Measurements from ENCODE around the gene ACYP2.

DNA sequence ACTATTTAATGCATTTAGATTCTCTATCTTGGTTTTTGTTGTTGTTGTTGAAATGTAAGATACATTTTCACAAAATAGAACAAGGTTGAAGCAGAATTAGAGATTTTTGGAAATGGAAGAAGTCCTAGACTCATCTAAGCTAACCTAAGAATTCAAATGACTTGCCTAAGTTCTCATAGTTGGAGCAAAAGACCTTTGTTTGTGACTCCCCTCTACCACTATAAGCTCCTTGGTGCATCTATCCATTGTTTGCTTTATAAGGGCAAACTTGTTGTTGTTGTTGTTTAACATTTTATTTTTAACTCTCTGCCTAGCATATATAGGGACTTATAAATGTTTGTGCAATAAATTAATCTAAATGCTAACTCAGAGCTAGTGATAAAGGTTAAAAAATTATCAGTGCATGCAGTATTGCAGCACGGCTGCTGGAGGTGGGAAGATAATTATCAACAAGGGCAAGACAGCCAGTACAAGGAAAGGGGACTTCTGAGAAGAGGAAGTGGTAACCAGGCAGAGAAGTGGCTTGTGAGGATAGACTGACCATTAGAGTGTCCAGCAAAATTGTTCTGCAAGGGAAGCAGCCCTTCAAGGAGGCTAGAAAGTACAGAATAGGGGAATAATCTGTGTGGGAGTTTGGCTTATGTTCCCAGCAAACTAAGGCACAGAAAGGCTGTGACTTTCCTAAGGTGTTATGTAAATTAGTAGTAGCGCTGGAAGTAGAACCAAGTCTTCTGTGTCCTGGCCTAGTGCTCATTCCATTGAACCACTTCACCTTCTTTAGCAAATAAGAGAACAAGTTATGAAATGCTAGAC, 38.1 kb upstream of the ACYP2 start:
- TF ChIP-seq, protein P1, sequence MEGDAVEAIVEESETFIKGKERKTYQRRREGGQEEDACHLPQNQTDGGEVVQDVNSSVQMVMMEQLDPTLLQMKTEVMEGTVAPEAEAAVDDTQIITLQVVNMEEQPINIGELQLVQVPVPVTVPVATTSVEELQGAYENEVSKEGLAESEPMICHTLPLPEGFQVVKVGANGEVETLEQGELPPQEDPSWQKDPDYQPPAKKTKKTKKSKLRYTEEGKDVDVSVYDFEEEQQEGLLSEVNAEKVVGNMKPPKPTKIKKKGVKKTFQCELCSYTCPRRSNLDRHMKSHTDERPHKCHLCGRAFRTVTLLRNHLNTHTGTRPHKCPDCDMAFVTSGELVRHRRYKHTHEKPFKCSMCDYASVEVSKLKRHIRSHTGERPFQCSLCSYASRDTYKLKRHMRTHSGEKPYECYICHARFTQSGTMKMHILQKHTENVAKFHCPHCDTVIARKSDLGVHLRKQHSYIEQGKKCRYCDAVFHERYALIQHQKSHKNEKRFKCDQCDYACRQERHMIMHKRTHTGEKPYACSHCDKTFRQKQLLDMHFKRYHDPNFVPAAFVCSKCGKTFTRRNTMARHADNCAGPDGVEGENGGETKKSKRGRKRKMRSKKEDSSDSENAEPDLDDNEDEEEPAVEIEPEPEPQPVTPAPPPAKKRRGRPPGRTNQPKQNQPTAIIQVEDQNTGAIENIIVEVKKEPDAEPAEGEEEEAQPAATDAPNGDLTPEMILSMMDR (IDR thresholded peaks at IDR 0.05): no peak
- TF ChIP-seq POLR2A (IDR thresholded peaks at IDR 0.05): no peak
